Tibial nerve (tissue), 4 donors: ENCODE results near the gene ZNF716. TPM values are rescaled to one million over a fixed set of nuclear protein-coding genes. Genes with fewer than 3 reads are reported as not detected.

ENCODE experiments used
- DNase-seq, 2 donors: peaks; one replicate each; pipeline ENCODE4 v3.0.0-alpha.2; 2019; ENCODE audit warnings: low spot score in 2 of 2
- H3K27ac ChIP-seq, 4 donors: fragments of 200-600 bp; sonication (generic) in 3 of 4; one replicate each; pipeline ENCODE4 v1.5.1; 2017 to 2019; ENCODE audit warnings: mild to moderate bottlenecking in 1 of 4
- H3K27me3 ChIP-seq, 2 donors: fragments of 200-600 bp; sonication (generic) in 1 of 2; one replicate each; pipeline versions ENCODE4 v1.5.1 to v1.6.0; 2017 to 2019
- H3K36me3 ChIP-seq, 3 donors: fragments of 200-600 bp; sonication (generic); one replicate each; pipeline ENCODE4 v1.5.1; 2018 to 2019
- H3K4me1 ChIP-seq, 4 donors: fragments of 200-600 bp; sonication (generic) in 3 of 4; one replicate each; pipeline ENCODE4 v1.5.1; 2017 to 2019
- H3K4me3 ChIP-seq, 4 donors: fragments of 200-600 bp; sonication (generic) in 3 of 4; one replicate each; pipeline ENCODE4 v1.5.1; 2017 to 2019; ENCODE audit warnings: mild to moderate bottlenecking in 1 of 4, moderate library complexity in 1 of 4
- H3K9me3 ChIP-seq, 4 donors: fragments of 200-600 bp; sonication (generic) in 3 of 4; one replicate each; pipeline ENCODE4 v1.5.1; 2017 to 2019
- EP300 ChIP-seq, 2 donors: sonication (generic); formaldehyde crosslinking; IDR thresholded peaks; one replicate each; pipeline ENCODE4 v1.6.1; 2017; ENCODE audit warnings: antibody characterized with exemption in 2 of 2, mild to moderate bottlenecking in 1 of 2
- POLR2A ChIP-seq, 2 donors: fragments of 450-650 bp; IDR thresholded peaks; one replicate each; pipeline ENCODE4 v1.6.1; 2017; ENCODE audit warnings: antibody characterized with exemption in 2 of 2, mild to moderate bottlenecking in 2 of 2, moderate library complexity in 2 of 2
- WGBS, 2 donors: methylation state at CpG; one replicate each; pipeline ENCODE4 v1.1.5; 2018; 5-methylcytosine and 5-hydroxymethylcytosine counted together
- total RNA-seq, 4 donors: library from RNA; depleted of rRNA; stranded (reverse); fragments of >200 nt; gene quantifications; one replicate each; pipeline ENCODE4 v1.1.0, GENCODE V29; 2016
- TF ChIP-seq, protein P1 (sequence below), 5 experiments: fragments of 200-600 bp in 3 of 5; fragments of 450-650 bp in 2 of 5; sonication (generic) in 3 of 5; IDR thresholded peaks; one replicate each; pipeline ENCODE4 v1.5.1; 2016 to 2019; ENCODE audit warnings: antibody characterized with exemption in 5 of 5, mild to moderate bottlenecking in 3 of 5, moderate library complexity in 2 of 5

Gene ZNF716
- total RNA-seq, 4 donors from 2014 or later, result not detected

- no peaks in the 10 kb centered on the region for H3K4me1 ChIP-seq
- H3K27me3 ChIP-seq, result no peaks in the 10 kb centered on the region
- peaks cover 0 to 42% (median 0%) of the 10 kb centered on the region in 4 donors for H3K9me3 ChIP-seq
- WGBS, 2 donors, result 60 to 80% methylated on average over 2 to 6 of the region's 6 CpGs
- no peak overlapping the region for H3K27ac ChIP-seq
- TF ChIP-seq, protein P1, sequence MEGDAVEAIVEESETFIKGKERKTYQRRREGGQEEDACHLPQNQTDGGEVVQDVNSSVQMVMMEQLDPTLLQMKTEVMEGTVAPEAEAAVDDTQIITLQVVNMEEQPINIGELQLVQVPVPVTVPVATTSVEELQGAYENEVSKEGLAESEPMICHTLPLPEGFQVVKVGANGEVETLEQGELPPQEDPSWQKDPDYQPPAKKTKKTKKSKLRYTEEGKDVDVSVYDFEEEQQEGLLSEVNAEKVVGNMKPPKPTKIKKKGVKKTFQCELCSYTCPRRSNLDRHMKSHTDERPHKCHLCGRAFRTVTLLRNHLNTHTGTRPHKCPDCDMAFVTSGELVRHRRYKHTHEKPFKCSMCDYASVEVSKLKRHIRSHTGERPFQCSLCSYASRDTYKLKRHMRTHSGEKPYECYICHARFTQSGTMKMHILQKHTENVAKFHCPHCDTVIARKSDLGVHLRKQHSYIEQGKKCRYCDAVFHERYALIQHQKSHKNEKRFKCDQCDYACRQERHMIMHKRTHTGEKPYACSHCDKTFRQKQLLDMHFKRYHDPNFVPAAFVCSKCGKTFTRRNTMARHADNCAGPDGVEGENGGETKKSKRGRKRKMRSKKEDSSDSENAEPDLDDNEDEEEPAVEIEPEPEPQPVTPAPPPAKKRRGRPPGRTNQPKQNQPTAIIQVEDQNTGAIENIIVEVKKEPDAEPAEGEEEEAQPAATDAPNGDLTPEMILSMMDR (IDR thresholded peaks at IDR 0.05), result no peak
- TF ChIP-seq POLR2A (IDR thresholded peaks at IDR 0.05) (no peak), EP300 (IDR thresholded peaks at IDR 0.05) (no peak)
- no peaks in the 10 kb centered on the region for H3K36me3 ChIP-seq
- DNase-seq, result no peak
- H3K4me3 ChIP-seq, result no peak overlapping the region
Observed at GRCh38 chr7:57414415-57414814, 35.6 kb upstream of the ZNF716 start.

- no peak overlapping the region for H3K4me3 ChIP-seq
- TF ChIP-seq, protein P1 (IDR thresholded peaks at IDR 0.05), result no peak
- no peak for TF ChIP-seq EP300 (IDR thresholded peaks at IDR 0.05)
- no peak for TF ChIP-seq POLR2A (IDR thresholded peaks at IDR 0.05)
- no peak overlapping the region for H3K27ac ChIP-seq
- no peaks in the 10 kb centered on the region for H3K27me3 ChIP-seq
- 67% methylated on average over 1 of the region's 1 CpG; no CpG with 5 or more reads in 1 of the 2 donors for WGBS, 2 donors
- H3K4me1 ChIP-seq, result no peaks in the 10 kb centered on the region
- DNase-seq, result no peak
- no peaks in the 10 kb centered on the region for H3K36me3 ChIP-seq
- peaks cover 0 to 42% (median 0%) of the 10 kb centered on the region in 4 donors for H3K9me3 ChIP-seq
Observed at GRCh38 chr7:57414852-57415251, 35.1 kb upstream of the ZNF716 start.

DNA sequence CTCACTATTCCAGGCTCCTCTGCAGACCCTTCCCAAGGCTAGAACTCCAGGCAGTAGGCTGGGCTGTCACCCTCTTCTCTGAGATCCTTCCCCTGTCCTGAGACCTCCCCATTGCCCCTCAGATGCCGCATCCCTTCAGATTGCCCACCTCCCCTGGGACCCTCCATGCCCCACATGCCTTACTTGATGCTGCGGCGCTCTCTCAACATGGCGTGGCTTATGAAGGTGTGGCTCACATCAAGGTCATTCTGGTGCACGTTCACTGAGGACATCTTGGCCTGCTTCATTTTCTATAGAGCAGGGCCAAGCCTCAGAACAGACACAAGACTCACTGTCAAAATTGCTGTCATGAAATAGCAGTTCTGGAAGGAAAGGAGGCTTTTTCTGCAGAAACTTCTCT, 34.7 kb upstream of the ZNF716 start:
- Histone ChIP-seq H3K4me3 (no peak overlapping the region), H3K36me3 (no peaks in the 10 kb centered on the region), H3K4me1 (no peaks in the 10 kb centered on the region), H3K9me3 (peaks cover 0 to 42% (median 0%) of the 10 kb centered on the region in 4 donors), H3K27me3 (no peaks in the 10 kb centered on the region), H3K27ac (no peak overlapping the region)
- 73 to 75% methylated on average over 5 of the region's 5 CpGs for WGBS, 2 donors
- TF ChIP-seq POLR2A (IDR thresholded peaks at IDR 0.05) (no peak), EP300 (IDR thresholded peaks at IDR 0.05) (no peak)
- TF ChIP-seq, protein P1 (IDR thresholded peaks at IDR 0.05), result no peak
- DNase-seq, result no peak

DNA sequence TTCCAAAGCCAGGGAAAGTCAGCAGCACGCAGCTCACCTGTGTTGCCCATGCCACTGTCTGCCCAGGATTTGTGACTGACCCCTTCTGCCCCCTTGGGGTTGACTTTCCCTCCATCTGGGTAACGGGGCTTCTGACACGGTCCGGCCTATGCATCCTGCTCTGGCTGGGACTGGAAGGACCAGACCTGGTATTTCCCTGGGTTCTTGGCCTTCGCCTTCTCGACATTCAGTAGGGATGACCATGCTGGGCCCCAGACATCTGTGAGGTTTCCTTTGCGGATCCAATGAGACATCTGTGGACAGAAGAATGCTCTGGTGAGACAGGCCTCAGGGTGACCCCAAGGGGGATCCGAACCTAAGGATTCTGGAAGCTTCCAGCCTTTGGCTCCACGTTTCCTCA, 34.2 kb upstream of the ZNF716 start:
- 55 to 58% methylated on average over 6 to 8 of the region's 9 CpGs for WGBS, 2 donors
- no peaks in the 10 kb centered on the region for H3K4me1 ChIP-seq
- TF ChIP-seq POLR2A (IDR thresholded peaks at IDR 0.05) (no peak), EP300 (IDR thresholded peaks at IDR 0.05) (no peak)
- TF ChIP-seq, protein P1 (IDR thresholded peaks at IDR 0.05), result no peak
- no peak overlapping the region for H3K4me3 ChIP-seq
- no peak overlapping the region for H3K27ac ChIP-seq
- no peaks in the 10 kb centered on the region for H3K36me3 ChIP-seq
- no peak for DNase-seq
- H3K27me3 ChIP-seq, result no peaks in the 10 kb centered on the region
- peaks cover 0 to 42% (median 0%) of the 10 kb centered on the region in 4 donors for H3K9me3 ChIP-seq

DNA sequence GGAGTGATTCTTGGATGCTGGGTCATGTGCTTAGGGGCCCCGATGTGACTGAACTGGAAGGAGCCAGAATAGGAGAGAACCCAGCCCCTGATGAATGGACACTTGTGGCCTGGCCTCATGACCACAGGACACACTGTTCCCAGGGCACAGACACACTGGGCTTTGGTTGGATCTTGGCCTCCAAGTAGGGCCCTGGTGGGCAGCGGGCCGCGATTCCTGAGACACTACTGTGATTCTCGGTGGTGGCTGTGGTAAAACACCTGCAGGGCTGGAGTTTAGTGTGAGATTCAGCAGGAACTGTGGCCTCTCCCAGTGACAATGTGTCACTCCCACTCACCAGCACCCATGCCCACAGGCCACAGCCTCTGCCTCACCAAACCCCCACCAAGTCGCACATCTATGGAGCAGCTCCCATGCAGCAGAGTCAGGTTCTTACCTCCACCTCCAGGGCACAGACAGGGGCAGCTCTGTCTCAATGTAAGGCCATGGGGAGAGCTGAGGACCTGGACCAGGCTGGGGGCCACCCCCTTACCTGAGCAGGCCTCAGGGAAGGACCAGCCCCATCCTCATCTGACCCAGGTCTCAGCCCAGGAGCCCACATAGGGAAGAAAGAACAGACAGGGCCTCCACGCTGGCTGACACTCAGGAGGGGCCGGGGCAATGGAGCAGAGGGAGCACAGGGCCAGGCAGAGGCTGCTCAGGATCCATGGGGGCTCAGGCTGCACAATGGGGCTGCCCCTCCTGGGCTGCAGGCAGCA, 33.2 kb upstream of the ZNF716 start:
- Histone ChIP-seq H3K27ac (no peak overlapping the region), H3K36me3 (no peaks in the 10 kb centered on the region), H3K4me1 (no peaks in the 10 kb centered on the region), H3K9me3 (peaks cover 0 to 42% (median 0%) of the 10 kb centered on the region in 4 donors), H3K4me3 (no peak overlapping the region), H3K27me3 (no peaks in the 10 kb centered on the region)
- TF ChIP-seq, protein P1 (IDR thresholded peaks at IDR 0.05), result no peak
- TF ChIP-seq POLR2A (IDR thresholded peaks at IDR 0.05) (no peak), EP300 (IDR thresholded peaks at IDR 0.05) (no peak)
- 78 to 87% methylated on average over 8 of the region's 8 CpGs for WGBS, 2 donors
- no peak for DNase-seq
